GM20000 (cell line): ENCODE measurements around the gene ABHD17A.
A peak's percentile ranks its signal among the peaks of the same experiment; 100 is the strongest.

ENCODE experiments used
- DNase-seq: peaks from one replicate; pipeline ENCODE4 v3.0.0; 2012; ENCODE audit warnings: low spot score
- CTCF ChIP-seq: IDR thresholded peaks from 2 replicates; pipeline ENCODE4 v1.5.1; 2012; ENCODE audit warnings: mild to moderate bottlenecking, control low read depth; ENCODE audit errors: extremely low read depth, missing control alignments

Gene ABHD17A

DNA sequence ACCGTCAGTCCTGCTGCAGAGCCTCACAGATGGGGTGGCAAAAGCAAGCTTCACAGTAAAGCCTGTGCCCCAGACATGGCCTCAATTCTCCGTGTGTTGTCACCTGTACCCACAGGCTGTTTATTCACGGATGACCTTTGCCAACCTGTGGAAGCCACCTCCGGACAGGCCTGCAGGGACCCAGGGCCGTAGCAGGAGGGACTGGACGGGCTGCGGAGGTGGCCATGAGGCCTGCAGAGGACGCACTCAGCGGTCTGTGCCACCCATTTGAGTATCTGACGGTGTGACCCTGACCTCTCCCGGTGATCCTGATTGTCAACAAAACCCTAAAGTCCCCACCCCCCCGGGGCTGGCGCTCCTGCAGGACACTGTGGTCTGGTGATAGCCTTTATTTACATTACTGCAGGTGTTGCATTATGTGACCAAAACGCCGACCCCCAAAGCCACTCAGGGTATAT, 14.1 kb downstream of the ABHD17A start:
- TF ChIP-seq CTCF = no peak
- DNase-seq = no peak

- no peak for TF ChIP-seq CTCF
- DNase-seq = no peak
Measured at GRCh38 chr19:1868971-1869370, 16.3 kb downstream of the ABHD17A start.

DNA sequence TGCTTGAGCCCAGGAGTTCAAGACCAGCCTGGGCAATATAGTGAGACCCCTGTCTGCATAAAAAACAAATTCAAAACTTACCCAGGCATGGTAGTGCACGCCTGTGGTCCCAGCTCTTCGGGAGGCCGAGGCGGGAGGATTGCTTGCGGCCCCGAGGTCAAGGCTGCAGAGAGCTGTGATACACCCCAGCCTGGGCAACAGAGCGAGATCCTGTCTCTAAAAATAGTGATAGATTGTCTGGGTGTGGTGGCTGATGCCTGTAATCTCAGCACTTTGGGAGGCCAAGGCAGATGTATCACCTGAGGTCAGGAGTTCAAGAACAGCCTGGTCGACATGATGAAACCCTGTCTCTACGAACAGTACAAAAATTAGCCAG, 18.0 kb downstream of the ABHD17A start:
- DNase-seq = no peak
- TF ChIP-seq CTCF = no peak

DNA sequence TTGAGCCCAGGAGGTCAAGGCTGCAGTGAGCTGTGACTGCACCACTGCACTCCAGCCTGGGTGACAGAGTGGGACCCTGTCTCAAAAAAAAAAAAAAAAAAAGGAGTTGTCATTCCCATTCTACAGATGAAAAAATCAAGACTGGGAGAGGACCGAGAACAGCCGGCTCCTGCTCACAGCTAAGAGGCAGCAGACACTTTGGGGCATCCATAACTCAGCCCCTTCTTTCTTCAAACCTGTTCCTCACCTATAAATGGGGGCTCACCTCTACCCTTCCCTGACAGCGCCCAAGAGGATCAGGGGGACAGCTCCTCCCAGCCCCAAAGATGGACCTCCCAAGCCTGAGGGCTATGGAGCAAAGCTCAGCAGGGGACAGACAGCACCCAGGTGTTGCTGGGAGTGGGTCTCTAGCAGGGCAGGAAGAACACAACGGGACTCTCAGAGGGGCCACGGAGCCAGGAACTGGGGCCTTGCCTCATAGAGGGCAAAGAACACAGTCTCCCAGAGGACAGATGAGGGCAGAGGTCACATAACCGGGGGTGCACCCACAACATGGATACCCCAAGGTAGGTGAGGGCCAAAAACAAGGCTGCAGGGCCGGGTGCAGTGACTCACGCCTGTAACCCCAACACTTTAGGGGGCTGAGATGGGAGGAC, 18.5 kb downstream of the ABHD17A start:
- no peak for TF ChIP-seq CTCF
- no peak for DNase-seq

- no peak for DNase-seq
- TF ChIP-seq CTCF = no peak
Measured at GRCh38 chr19:1865172-1866010, 19.9 kb downstream of the ABHD17A start.

DNA sequence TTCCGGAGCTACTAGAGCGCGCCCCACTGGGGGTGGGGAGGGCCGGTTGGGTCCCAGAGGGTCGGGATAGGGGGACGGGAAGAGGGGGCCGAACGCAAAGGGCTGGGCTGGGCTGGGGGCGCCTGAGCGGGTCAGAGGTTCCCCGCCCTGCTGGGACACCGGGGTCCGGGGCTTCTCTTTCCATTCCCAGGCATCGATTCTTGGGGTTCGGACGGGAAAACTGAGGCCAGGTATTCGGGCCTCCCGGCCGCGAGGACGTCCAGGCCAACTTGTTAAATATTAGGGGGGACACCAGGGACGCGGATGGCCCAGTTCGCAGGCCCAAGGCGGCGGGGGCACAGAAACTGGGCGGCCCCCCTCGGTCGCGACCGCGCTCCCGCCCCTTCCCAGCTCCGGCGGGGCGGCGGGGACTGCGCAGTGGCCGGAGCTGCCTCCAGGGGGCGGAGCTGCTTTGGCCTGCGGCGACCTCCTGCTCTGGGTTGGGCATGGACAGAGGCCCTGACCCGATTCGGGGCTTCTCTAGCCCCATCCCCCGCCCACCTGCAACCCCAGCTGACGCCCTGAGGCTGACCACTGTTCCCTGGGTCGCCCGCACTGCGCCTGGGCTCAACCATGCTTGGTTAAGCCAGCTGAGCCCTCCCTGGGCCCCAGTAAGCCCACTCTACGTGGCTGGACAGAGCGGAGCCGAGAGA, 20.7 kb downstream of the ABHD17A start:
- peak; percentile 90 for DNase-seq
- TF ChIP-seq CTCF = peak; percentile 85
